ENCODE data around the gene PRKG1. TPM values are rescaled to one million over a fixed set of nuclear protein-coding genes. Genes with fewer than 3 reads are reported as not detected.

The PRKG1 gene
- total RNA-seq, 2 experiments from 2014 or later, result not detected

DNA sequence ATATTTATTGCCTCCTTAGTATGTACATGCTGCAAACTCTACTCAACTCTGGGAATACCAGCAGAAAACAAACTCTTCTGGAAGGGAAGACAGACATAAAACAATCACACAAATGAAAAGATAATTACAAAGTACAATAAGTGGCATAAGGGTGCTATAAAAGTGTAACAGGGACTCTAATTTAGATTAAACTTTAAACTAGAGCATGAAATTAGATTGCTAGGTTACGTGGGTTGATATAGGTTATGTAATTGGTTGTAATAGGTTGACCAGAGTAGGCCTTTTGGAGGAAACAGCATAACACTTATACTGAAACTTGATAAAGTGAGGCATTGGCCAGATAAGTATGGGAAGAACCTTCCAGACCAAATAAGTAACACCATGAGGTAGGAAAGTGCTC lies 1213.6 kb downstream of the PRKG1 start:
- Mint-ChIP-seq H3K4me1 (no peaks in the 10 kb centered on the region), H3K27ac (no peak overlapping the region), H3K9me3 (no peaks in the 10 kb centered on the region), H3K4me3 (no peak overlapping the region), H3K27me3 (no peaks in the 10 kb centered on the region), H3K36me3 (no peaks in the 10 kb centered on the region)
- DNase-seq, result no peak

DNA sequence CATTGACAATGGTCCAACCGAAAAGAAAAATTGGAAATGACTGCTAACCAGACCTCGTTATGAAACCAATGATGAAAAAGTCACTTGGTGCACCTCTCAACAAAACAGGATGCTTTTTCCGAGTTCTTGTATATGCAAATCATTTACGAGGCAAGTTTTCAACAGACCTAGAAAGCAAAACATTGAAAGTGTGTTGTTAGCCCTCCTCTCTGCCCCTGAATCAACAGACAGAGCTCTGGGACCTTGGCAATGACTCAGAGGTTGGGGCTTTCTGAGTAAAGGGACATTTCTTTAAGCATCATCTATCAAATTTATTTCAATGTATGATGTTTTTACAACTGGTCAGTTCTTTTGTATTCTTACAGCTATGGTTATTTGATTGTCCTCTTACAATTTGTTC lies 1223.5 kb downstream of the PRKG1 start:
- peaks cover 3% of the 10 kb centered on the region for H3K9me3 Mint-ChIP-seq
- H3K36me3 Mint-ChIP-seq, result no peaks in the 10 kb centered on the region
- H3K27ac Mint-ChIP-seq, result no peak overlapping the region
- no peaks in the 10 kb centered on the region for H3K4me1 Mint-ChIP-seq
- H3K27me3 Mint-ChIP-seq, result no peaks in the 10 kb centered on the region
- no peak for DNase-seq
- no peak overlapping the region for H3K4me3 Mint-ChIP-seq

GRCh38 chr10:52300599-52301277 lies 1226.5 kb downstream of the PRKG1 start:
- peaks cover 2% of the 10 kb centered on the region for H3K9me3 Mint-ChIP-seq
- H3K27ac Mint-ChIP-seq, result no peak overlapping the region
- no peaks in the 10 kb centered on the region for H3K27me3 Mint-ChIP-seq
- H3K4me1 Mint-ChIP-seq, result no peaks in the 10 kb centered on the region
- H3K36me3 Mint-ChIP-seq, result no peaks in the 10 kb centered on the region
- no peak overlapping the region for H3K4me3 Mint-ChIP-seq
- DNase-seq, result no peak

- H3K9me3 Mint-ChIP-seq, result no peaks in the 10 kb centered on the region
- H3K36me3 Mint-ChIP-seq, result no peaks in the 10 kb centered on the region
- peak; percentile 23 for DNase-seq
- H3K27ac Mint-ChIP-seq, result no peak overlapping the region
- peaks cover 1% of the 10 kb centered on the region for H3K4me1 Mint-ChIP-seq
- peak overlapping the region; percentile 35 for H3K4me3 Mint-ChIP-seq
- peaks cover 48% of the 10 kb centered on the region for H3K27me3 Mint-ChIP-seq
Observed at GRCh38 chr10:52308251-52309031, 1234.2 kb downstream of the PRKG1 start.

DNA sequence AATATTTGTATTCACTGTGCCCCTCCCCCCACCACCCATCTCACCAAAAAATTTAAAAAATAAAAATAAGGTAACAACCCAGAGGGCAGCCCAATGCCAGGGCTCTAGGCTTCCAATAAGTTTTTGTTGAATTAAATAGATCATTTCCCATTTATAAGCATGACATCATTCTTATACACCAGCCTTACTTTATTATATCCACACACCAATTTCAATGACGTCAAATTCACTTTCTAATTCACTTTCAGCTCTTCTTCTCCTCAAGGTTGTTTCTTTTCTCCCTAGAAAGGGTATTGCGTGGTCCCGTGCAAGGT lies 1238.6 kb downstream of the PRKG1 start:
- DNase-seq, result no peak
- Mint-ChIP-seq H3K9me3 (no peaks in the 10 kb centered on the region), H3K4me1 (peaks cover 6% of the 10 kb centered on the region), H3K4me3 (no peak overlapping the region), H3K27me3 (peaks cover 74% of the 10 kb centered on the region), H3K36me3 (no peaks in the 10 kb centered on the region), H3K27ac (no peak overlapping the region)

DNA sequence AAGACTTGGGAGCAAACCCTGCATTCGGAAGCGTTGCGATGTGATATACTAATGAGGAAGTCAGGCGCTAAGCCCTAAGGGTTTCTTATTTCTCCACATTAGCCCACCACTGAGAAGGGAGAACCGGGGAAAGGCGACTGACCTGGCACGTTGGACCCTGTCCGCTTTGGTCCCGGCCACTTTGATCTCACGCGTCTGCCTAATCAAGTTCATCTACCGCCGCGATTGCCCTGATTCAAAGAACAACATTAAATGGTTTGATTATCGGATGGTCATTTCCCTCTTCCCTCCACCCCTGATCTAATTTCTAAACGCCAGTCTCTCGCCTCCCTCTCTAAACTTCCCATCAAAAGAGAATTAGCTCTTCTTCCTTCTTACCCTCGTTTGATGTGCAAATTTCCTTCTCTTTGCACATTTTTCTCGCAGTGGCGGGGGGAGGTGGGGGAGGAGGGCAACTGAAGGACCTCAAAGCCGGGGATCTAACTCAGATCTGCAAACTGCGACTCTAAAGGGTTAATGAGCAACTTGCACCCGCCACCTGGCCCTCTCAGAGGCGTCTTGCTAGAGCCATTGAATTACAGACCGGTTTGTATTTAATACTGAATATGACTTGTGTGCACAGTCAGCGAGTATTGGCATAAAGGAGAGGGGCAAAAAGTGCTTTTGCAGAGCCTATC lies 1239.1 kb downstream of the PRKG1 start:
- peaks cover 70% of the 10 kb centered on the region for H3K27me3 Mint-ChIP-seq
- H3K36me3 Mint-ChIP-seq, result no peaks in the 10 kb centered on the region
- H3K4me3 Mint-ChIP-seq, result no peak overlapping the region
- H3K27ac Mint-ChIP-seq, result no peak overlapping the region
- H3K9me3 Mint-ChIP-seq, result no peaks in the 10 kb centered on the region
- H3K4me1 Mint-ChIP-seq, result peaks cover 6% of the 10 kb centered on the region
- DNase-seq, result no peak

DNA sequence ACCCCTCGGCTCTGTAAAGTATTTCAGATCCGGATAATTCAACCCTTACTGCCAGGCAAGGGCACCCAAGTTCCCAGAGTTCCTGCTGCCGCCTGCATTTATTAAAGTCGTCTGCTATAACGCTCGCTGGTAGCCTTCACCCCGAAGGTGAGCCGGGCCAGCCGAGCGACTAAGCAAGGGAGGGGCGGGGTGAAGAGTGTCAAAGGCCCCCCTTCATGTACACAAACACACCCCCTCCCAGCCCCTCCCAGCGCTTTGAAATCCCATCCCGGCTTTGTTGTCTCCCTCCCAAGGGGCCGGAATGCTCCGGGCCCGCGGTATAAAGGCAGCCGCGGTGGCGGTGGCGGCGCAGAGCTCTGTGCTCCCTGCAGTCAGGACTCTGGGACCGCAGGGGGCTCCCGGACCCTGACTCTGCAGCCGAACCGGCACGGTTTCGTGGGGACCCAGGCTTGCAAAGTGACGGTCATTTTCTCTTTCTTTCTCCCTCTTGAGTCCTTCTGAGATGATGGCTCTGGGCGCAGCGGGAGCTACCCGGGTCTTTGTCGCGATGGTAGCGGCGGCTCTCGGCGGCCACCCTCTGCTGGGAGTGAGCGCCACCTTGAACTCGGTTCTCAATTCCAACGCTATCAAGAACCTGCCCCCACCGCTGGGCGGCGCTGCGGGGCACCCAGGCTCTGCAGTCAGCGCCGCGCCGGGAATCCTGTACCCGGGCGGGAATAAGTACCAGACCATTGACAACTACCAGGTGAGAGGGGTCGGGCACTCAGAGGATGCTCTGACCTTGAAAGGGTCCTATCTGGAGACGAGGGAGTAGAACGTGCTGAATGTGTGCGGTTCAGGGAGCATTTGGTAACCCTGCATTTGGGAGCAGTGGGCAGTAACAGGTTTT lies 1239.9 kb downstream of the PRKG1 start, which contains the start of gene DKK1:
DKK1 (plus strand) TSS at position 349 of the 889 bp plus-strand sequence; CDS start at position 503, 154 bp downstream.
- H3K27ac Mint-ChIP-seq, result no peak within 1 kb of the TSS
- peak; percentile 25 for DNase-seq
- no peaks in the 10 kb centered on the region for H3K36me3 Mint-ChIP-seq
- H3K9me3 Mint-ChIP-seq, result no peaks in the 10 kb centered on the region
- peaks cover 5% of the 10 kb centered on the region for H3K4me1 Mint-ChIP-seq
- peaks cover 65% of the 10 kb centered on the region for H3K27me3 Mint-ChIP-seq
- H3K4me3 Mint-ChIP-seq, result no peak within 1 kb of the TSS

DNA sequence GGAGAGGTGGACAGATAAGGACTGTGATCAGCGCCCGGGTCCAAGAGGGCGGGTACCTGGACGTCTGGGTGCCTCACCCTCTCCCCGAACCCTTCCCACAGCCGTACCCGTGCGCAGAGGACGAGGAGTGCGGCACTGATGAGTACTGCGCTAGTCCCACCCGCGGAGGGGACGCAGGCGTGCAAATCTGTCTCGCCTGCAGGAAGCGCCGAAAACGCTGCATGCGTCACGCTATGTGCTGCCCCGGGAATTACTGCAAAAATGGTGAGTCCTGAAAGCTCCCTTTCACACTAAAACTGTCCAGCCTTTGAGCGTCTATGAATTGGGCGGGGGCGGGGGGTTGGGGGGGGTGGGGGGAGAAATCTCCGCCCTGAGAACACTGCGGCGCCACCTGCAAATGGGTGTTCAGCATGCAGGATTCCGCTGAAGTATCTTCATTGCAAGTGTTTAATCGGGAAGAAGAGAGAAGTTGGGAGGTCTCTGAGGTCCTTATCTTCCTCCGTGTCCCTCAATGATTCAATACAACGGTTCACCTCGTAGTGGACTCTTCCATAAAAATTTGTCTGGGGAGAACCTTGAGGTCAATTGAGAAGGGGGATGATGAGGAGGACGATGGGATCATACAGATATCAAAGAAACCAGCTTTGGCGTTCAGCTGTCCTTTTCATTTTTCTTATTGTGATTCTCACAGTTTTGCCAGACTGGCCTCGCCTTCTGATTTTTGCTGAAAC lies 1240.7 kb downstream of the PRKG1 start:
- Mint-ChIP-seq H3K9me3 (no peaks in the 10 kb centered on the region), H3K27ac (no peak overlapping the region), H3K36me3 (no peaks in the 10 kb centered on the region), H3K4me1 (peaks cover 5% of the 10 kb centered on the region), H3K4me3 (no peak overlapping the region), H3K27me3 (peaks cover 57% of the 10 kb centered on the region)
- no peak for DNase-seq

DNA sequence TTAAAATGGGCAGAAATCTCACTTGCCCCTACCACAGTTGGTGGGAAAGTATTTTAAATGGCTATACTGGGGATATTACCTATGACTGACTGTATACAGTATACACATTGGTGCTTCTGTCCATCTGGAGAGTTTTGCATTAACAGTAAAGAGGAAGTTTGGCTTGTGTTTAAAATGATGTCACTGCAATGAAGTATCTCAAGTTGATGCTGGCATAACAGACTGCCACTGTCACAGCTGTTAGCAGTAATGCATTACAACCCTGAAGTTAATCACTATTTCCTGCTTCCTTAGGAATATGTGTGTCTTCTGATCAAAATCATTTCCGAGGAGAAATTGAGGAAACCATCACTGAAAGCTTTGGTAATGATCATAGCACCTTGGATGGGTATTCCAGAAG lies 1241.7 kb downstream of the PRKG1 start:
- Mint-ChIP-seq H3K4me3 (no peak overlapping the region), H3K4me1 (peaks cover 5% of the 10 kb centered on the region), H3K27me3 (peaks cover 50% of the 10 kb centered on the region), H3K27ac (no peak overlapping the region), H3K36me3 (no peaks in the 10 kb centered on the region), H3K9me3 (no peaks in the 10 kb centered on the region)
- DNase-seq, result no peak

DNA sequence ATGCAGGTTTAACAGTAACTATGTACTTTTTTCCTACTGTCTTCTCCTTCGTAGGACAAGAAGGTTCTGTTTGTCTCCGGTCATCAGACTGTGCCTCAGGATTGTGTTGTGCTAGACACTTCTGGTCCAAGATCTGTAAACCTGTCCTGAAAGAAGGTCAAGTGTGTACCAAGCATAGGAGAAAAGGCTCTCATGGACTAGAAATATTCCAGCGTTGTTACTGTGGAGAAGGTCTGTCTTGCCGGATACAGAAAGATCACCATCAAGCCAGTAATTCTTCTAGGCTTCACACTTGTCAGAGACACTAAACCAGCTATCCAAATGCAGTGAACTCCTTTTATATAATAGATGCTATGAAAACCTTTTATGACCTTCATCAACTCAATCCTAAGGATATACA lies 1242.2 kb downstream of the PRKG1 start:
- H3K27ac Mint-ChIP-seq, result no peak overlapping the region
- no peak for DNase-seq
- H3K4me1 Mint-ChIP-seq, result peaks cover 5% of the 10 kb centered on the region
- peaks cover 45% of the 10 kb centered on the region for H3K27me3 Mint-ChIP-seq
- H3K9me3 Mint-ChIP-seq, result no peaks in the 10 kb centered on the region
- H3K4me3 Mint-ChIP-seq, result no peak overlapping the region
- H3K36me3 Mint-ChIP-seq, result no peaks in the 10 kb centered on the region

DNA sequence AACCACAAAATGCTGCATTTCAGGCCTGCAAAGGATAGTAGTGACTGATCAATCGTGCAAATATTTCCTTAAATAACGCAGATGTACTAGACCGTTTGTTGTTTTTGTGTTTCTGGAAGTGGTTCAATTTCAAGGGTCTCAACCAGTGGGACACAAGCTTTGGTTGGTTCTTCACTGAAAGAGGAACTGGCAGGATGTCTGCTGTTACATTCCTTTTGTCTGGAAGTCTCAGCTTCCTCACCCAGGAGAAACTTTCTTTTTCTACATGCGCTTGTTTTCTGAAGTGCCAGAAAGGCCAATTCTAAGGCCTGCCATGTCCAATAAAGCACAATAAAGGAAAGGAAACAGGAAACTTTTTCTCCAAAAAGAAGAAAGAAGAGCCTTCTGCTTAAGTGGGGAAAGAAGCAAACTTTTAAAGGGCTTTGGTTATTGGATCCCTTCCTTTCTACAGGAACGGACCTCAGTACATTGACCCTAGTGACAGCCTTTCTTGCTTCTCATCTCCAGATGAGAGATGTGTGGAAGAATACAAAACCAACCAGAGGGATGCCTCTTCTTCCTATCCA lies 1243.9 kb downstream of the PRKG1 start:
- DNase-seq, result no peak
- no peak overlapping the region for H3K27ac Mint-ChIP-seq
- H3K36me3 Mint-ChIP-seq, result no peaks in the 10 kb centered on the region
- H3K27me3 Mint-ChIP-seq, result peaks cover 31% of the 10 kb centered on the region
- no peaks in the 10 kb centered on the region for H3K9me3 Mint-ChIP-seq
- peaks cover 5% of the 10 kb centered on the region for H3K4me1 Mint-ChIP-seq
- no peak overlapping the region for H3K4me3 Mint-ChIP-seq

DNA sequence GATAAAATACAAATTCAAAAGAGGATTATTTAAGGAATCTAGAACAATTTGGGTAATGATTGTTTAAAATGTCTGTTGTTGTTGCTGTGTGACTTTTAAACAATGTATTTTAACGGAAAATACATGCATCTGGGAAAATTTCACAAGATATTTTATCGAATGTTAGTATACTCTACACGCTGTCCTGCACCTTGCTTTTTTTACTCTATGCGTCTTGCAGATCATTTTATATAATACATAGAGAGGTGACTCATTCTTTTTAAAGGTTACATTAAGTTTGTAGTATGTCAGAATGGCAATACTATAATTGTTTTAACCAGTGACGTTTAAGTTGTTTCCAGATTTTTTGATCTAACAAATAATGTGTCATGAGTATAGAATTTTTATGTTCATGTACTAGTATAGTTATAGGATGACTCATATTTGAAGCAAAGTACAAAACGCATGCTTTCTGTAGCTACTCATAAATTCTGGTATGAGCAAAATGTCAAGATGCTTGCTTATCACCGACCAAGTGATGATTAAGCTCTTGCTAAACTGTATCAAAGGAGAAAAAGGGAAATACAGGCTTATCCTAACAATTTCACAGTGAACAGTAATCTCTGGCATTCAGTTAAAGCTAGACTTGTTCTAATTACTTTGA lies 1244.7 kb downstream of the PRKG1 start:
- H3K27me3 Mint-ChIP-seq, result peaks cover 25% of the 10 kb centered on the region
- peaks cover 5% of the 10 kb centered on the region for H3K4me1 Mint-ChIP-seq
- H3K9me3 Mint-ChIP-seq, result no peaks in the 10 kb centered on the region
- H3K36me3 Mint-ChIP-seq, result no peaks in the 10 kb centered on the region
- no peak overlapping the region for H3K4me3 Mint-ChIP-seq
- H3K27ac Mint-ChIP-seq, result no peak overlapping the region
- DNase-seq, result no peak

DNA sequence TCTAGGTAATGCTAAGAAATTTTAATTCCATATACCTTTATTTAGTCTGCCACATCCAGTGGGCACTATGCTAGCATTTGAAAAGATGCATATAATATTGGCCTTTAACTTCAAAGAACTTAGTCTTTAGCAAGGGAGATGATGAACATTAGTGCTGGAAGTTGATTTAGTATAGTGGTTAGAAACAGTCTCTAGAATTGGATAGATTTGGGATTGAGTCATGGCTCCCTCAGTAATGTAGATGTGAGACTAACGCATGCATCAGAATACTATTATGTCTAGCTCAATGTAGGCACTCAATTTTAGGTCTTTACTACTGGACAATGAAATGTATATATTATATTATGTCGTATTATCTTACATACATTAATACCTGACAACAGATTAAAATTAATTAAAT lies 1245.6 kb downstream of the PRKG1 start:
- no peak overlapping the region for H3K27ac Mint-ChIP-seq
- H3K4me1 Mint-ChIP-seq, result no peaks in the 10 kb centered on the region
- no peak overlapping the region for H3K4me3 Mint-ChIP-seq
- no peaks in the 10 kb centered on the region for H3K9me3 Mint-ChIP-seq
- no peaks in the 10 kb centered on the region for H3K36me3 Mint-ChIP-seq
- H3K27me3 Mint-ChIP-seq, result peaks cover 15% of the 10 kb centered on the region
- no peak for DNase-seq

- Mint-ChIP-seq H3K36me3 (no peaks in the 10 kb centered on the region), H3K27ac (no peak overlapping the region), H3K4me1 (no peaks in the 10 kb centered on the region), H3K27me3 (peaks cover 3% of the 10 kb centered on the region), H3K9me3 (no peaks in the 10 kb centered on the region), H3K4me3 (no peak overlapping the region)
- DNase-seq, result no peak
Observed at GRCh38 chr10:52322323-52322722, 1248.0 kb downstream of the PRKG1 start.

All from activated naive CD8-positive, alpha-beta T cell treated with anti-CD3 and anti-CD28 coated beads for 36 hours (primary cell).